A673 (cell line): Measurements from ENCODE around the gene MDM2. TPM values are rescaled to one million over a fixed set of nuclear protein-coding genes. Genes with fewer than 3 reads are reported as not detected.

Experiments
- BruUV-seq: library from RNA; stranded (reverse); fragments of 400-500 nt; replicated peaks from 2 replicates; lab custom pipeline; 2021; lab: Mats Ljungman, UMichigan
- CTCF ChIA-PET: fragments of 300-600 bp; sonication (Branson Sonifier 250); formaldehyde crosslinking; loops from one replicate; lab custom pipeline; 2022; ENCODE audit warnings: antibody characterized with exemption; lab: Charles Lee
- POLR2A ChIA-PET: fragments of 300-600 bp; sonication (Branson Sonifier 250); formaldehyde crosslinking; loops from one replicate; lab custom pipeline; 2022; ENCODE audit warnings: antibody characterized with exemption; ENCODE audit not compliant: low non-redundant PET; lab: Charles Lee
- DNase-seq: peaks from one replicate; pipeline ENCODE4 v3.0.0-alpha.2; 2015; ENCODE audit warnings: low spot score
- H3K27ac ChIP-seq: fragments of 200-600 bp; sonication (generic); 2 replicates; pipeline ENCODE4 v1.5.1; 2016; ENCODE audit warnings: mixed run types, low read depth, mild to moderate bottlenecking, mixed read lengths, antibody characterized with exemption, low read length; ENCODE audit not compliant: poor library complexity, severe bottlenecking
- H3K27me3 ChIP-seq: fragments of 200-600 bp; sonication (generic); replicated peaks from 2 replicates; pipeline ENCODE4 v1.6.1; 2017; ENCODE audit warnings: mixed run types, low read depth, mild to moderate bottlenecking, mixed read lengths, antibody characterized with exemption, low read length; ENCODE audit not compliant: insufficient read depth, poor library complexity
- H3K36me3 ChIP-seq: fragments of 200-600 bp; sonication (generic); 2 replicates; pipeline ENCODE4 v1.6.1; 2016; ENCODE audit warnings: mixed run types, mild to moderate bottlenecking, mixed read lengths, antibody characterized with exemption, low read length; ENCODE audit not compliant: insufficient read depth, poor library complexity, severe bottlenecking
- H3K4me1 ChIP-seq: fragments of 200-600 bp; sonication (generic); 2 replicates; pipeline ENCODE4 v1.6.1; 2017; ENCODE audit warnings: mixed run types, mild to moderate bottlenecking, mixed read lengths, antibody characterized with exemption, low read length; ENCODE audit not compliant: insufficient read depth, poor library complexity, severe bottlenecking
- H3K4me3 ChIP-seq: fragments of 200-600 bp; sonication (generic); 2 replicates; pipeline ENCODE4 v1.5.1; 2016; ENCODE audit warnings: low read depth, mixed run types, mild to moderate bottlenecking, mixed read lengths, low read length; ENCODE audit not compliant: poor library complexity, severe bottlenecking
- H3K9me3 ChIP-seq: fragments of 200-600 bp; sonication (generic); 2 replicates; pipeline ENCODE4 v1.6.1; 2016; ENCODE audit warnings: mixed run types, low read depth, mild to moderate bottlenecking, mixed read lengths, antibody characterized with exemption, low read length; ENCODE audit not compliant: poor library complexity, severe bottlenecking
- CTCF ChIP-seq: fragments of 300-800, 200-600 bp; sonication (generic); conservative IDR thresholded peaks from 2 replicates; pipeline ENCODE4 v1.5.1; 2017; ENCODE audit warnings: low read depth, mild to moderate bottlenecking, antibody characterized with exemption, low read length, moderate library complexity, mixed read lengths
- EZH2 ChIP-seq: fragments of 200-600 bp; sonication (generic); IDR thresholded peaks from 2 replicates; pipeline ENCODE4 v1.6.1; 2017; ENCODE audit warnings: borderline replicate concordance, low read depth, mild to moderate bottlenecking, mixed read lengths, antibody characterized with exemption, low read length; ENCODE audit not compliant: poor library complexity, severe bottlenecking
- intact Hi-C: fragments of 100-400 bp; cut with micrococcal nuclease; formaldehyde crosslinking; loops from one replicate; pipeline ENCODE4 v1.10.0; 2022; ENCODE audit not compliant: unreplicated experiment
- total RNA-seq: library from RNA; stranded (reverse); gene quantifications from 2 replicates; pipeline ENCODE4 v1.2.3, GENCODE V29; 2021

MDM2 gene
- total RNA-seq, 1 experiment from 2014 or later = 149 TPM

- H3K36me3 ChIP-seq = no peaks in the 10 kb centered on the region
- no peak overlapping the region for H3K27ac ChIP-seq
- TF ChIP-seq EZH2 (no peak), CTCF (no peak)
- H3K27me3 ChIP-seq = no peaks in the 10 kb centered on the region
- POLR2A ChIA-PET = no interaction called here
- no TSS peak for BruUV-seq
- peak; percentile 37 for DNase-seq
- peaks cover 6% of the 10 kb centered on the region for H3K9me3 ChIP-seq
- peaks cover 6% of the 10 kb centered on the region for H3K4me1 ChIP-seq
- CTCF ChIA-PET = no interaction called here
- no peak overlapping the region for H3K4me3 ChIP-seq
- intact Hi-C loops = no loop called here
Measured at GRCh38 chr12:68876461-68876860, 68.5 kb downstream of the MDM2 start.

GRCh38 chr12:68877583-68877982, 69.6 kb downstream of the MDM2 start:
- no TSS peak for BruUV-seq
- peaks cover 6% of the 10 kb centered on the region for H3K9me3 ChIP-seq
- no peaks in the 10 kb centered on the region for H3K27me3 ChIP-seq
- peaks cover 6% of the 10 kb centered on the region for H3K4me1 ChIP-seq
- POLR2A ChIA-PET = no interaction called here
- H3K27ac ChIP-seq = no peak overlapping the region
- CTCF ChIA-PET = no interaction called here
- intact Hi-C loops = no loop called here
- H3K4me3 ChIP-seq = no peak overlapping the region
- TF ChIP-seq CTCF (no peak), EZH2 (no peak)
- DNase-seq = no peak
- H3K36me3 ChIP-seq = no peaks in the 10 kb centered on the region

GRCh38 chr12:68878283-68878682, 70.3 kb downstream of the MDM2 start:
- ChIA-PET CTCF (no interaction called here), POLR2A (no interaction called here)
- H3K9me3 ChIP-seq = peaks cover 6% of the 10 kb centered on the region
- no peak overlapping the region for H3K27ac ChIP-seq
- DNase-seq = no peak
- H3K27me3 ChIP-seq = no peaks in the 10 kb centered on the region
- BruUV-seq = no TSS peak
- H3K36me3 ChIP-seq = no peaks in the 10 kb centered on the region
- peaks cover 6% of the 10 kb centered on the region for H3K4me1 ChIP-seq
- TF ChIP-seq EZH2 (no peak), CTCF (no peak)
- no peak overlapping the region for H3K4me3 ChIP-seq
- intact Hi-C loops = no loop called here
